ENCODE data around the gene SPTA1. TPM values are rescaled to one million over a fixed set of nuclear protein-coding genes. Genes with fewer than 3 reads are reported as not detected.

The SPTA1 gene
- total and polyA plus RNA-seq, 8 donors = 0.03 to 0.13 (median 0.09) TPM; not detected in 5

- Histone ChIP-seq H3K27me3 (peaks cover 0 to 6% (median 0%) of the 10 kb centered on the region in 4 donors), H3K4me1 (no peaks in the 10 kb centered on the region), H3K36me3 (no peaks in the 10 kb centered on the region), H3K9me3 (no peaks in the 10 kb centered on the region), H3K4me3 (no peak overlapping the region), H3K27ac (no peak overlapping the region)
- intact Hi-C loops (cut with DNase I) = no loop called here
- 45 to 62% methylated on average over 3 of the region's 3 CpGs for WGBS, 2 donors
- FAIRE-seq = no peak
- no peak for TF ChIP-seq CTCF (IDR thresholded peaks at IDR 0.05)
- no peak for ATAC-seq
- no peak for DNase-seq
Observed at GRCh38 chr1:158728510-158729225, 42.2 kb upstream of the SPTA1 start.

- ATAC-seq (no peak), DNase-seq (no peak), FAIRE-seq (no peak)
- intact Hi-C loops (cut with DNase I) = no loop called here
- peaks cover 0 to 9% (median 3%) of the 10 kb centered on the region in 4 donors for H3K27me3 ChIP-seq
- TF ChIP-seq CTCF (IDR thresholded peaks at IDR 0.05) = no peak
- H3K27ac ChIP-seq = no peak overlapping the region
- no peaks in the 10 kb centered on the region for H3K36me3 ChIP-seq
- H3K9me3 ChIP-seq = no peaks in the 10 kb centered on the region
- no peak overlapping the region for H3K4me3 ChIP-seq
- 73 to 84% methylated on average over 5 of the region's 5 CpGs for WGBS, 2 donors
- no peaks in the 10 kb centered on the region for H3K4me1 ChIP-seq
Observed at GRCh38 chr1:158724442-158724841, 37.9 kb upstream of the SPTA1 start.

GRCh38 chr1:158720620-158721019, 34.1 kb upstream of the SPTA1 start, which contains the start of gene OR6K3:
OR6K3 (minus strand) TSS chr1:158720720; CDS start chr1:158718115, 2,605 bp downstream.
- TF ChIP-seq CTCF (IDR thresholded peaks at IDR 0.05) = no peak
- no peak within 1 kb of the TSS for H3K27ac ChIP-seq
- H3K36me3 ChIP-seq = no peaks in the 10 kb centered on the region
- no peaks in the 10 kb centered on the region for H3K9me3 ChIP-seq
- FAIRE-seq (no peak), ATAC-seq (no peak), DNase-seq (no peak)
- peaks cover 0 to 9% (median 2%) of the 10 kb centered on the region in 4 donors for H3K27me3 ChIP-seq
- intact Hi-C loops (cut with DNase I) = no loop called here
- no peaks in the 10 kb centered on the region for H3K4me1 ChIP-seq
- H3K4me3 ChIP-seq = no peak within 1 kb of the TSS
- WGBS, 2 donors = 47 to 49% methylated on average over 2 of the region's 2 CpGs

GRCh38 chr1:158719664-158720063, 33.1 kb upstream of the SPTA1 start:
- no peak for TF ChIP-seq CTCF (IDR thresholded peaks at IDR 0.05)
- Histone ChIP-seq H3K27ac (no peak overlapping the region), H3K36me3 (no peaks in the 10 kb centered on the region), H3K4me1 (no peaks in the 10 kb centered on the region), H3K27me3 (peaks cover 0 to 9% (median 2%) of the 10 kb centered on the region in 4 donors), H3K9me3 (no peaks in the 10 kb centered on the region), H3K4me3 (no peak overlapping the region)
- DNase-seq (no peak), FAIRE-seq (no peak), ATAC-seq (no peak)
- intact Hi-C loops (cut with DNase I) = no loop called here
- 38 to 52% methylated on average over 3 of the region's 3 CpGs for WGBS, 2 donors

- no peaks in the 10 kb centered on the region for H3K9me3 ChIP-seq
- intact Hi-C loops (cut with DNase I) = no loop called here
- TF ChIP-seq CTCF (IDR thresholded peaks at IDR 0.05) = no peak
- ATAC-seq = no peak
- no peaks in the 10 kb centered on the region for H3K4me1 ChIP-seq
- H3K4me3 ChIP-seq = no peak overlapping the region
- H3K36me3 ChIP-seq = no peaks in the 10 kb centered on the region
- no peak overlapping the region for H3K27ac ChIP-seq
- WGBS, 2 donors = 58 to 65% methylated on average over 6 of the region's 6 CpGs
- FAIRE-seq = no peak
- H3K27me3 ChIP-seq = peaks cover 0 to 9% (median 4%) of the 10 kb centered on the region in 4 donors
- DNase-seq = no peak
Observed at GRCh38 chr1:158717344-158717743, 30.8 kb upstream of the SPTA1 start.
